Activated CD8-positive, alpha-beta memory T cell treated with anti-CD3 and anti-CD28 coated beads for 48 hours (primary cell): ENCODE data around the gene MALAT1.

ENCODE experiments used
- DNase-seq, 3 experiments: peaks; one replicate each; pipeline ENCODE4 v3.0.0-alpha.2; 2020; ENCODE audit warnings: low read depth in 2 of 3, low spot score in 2 of 3

MALAT1 gene

GRCh38 chr11:65478388-65479183 is 20.3 kb upstream of the MALAT1 start:
- no peak for DNase-seq

DNA sequence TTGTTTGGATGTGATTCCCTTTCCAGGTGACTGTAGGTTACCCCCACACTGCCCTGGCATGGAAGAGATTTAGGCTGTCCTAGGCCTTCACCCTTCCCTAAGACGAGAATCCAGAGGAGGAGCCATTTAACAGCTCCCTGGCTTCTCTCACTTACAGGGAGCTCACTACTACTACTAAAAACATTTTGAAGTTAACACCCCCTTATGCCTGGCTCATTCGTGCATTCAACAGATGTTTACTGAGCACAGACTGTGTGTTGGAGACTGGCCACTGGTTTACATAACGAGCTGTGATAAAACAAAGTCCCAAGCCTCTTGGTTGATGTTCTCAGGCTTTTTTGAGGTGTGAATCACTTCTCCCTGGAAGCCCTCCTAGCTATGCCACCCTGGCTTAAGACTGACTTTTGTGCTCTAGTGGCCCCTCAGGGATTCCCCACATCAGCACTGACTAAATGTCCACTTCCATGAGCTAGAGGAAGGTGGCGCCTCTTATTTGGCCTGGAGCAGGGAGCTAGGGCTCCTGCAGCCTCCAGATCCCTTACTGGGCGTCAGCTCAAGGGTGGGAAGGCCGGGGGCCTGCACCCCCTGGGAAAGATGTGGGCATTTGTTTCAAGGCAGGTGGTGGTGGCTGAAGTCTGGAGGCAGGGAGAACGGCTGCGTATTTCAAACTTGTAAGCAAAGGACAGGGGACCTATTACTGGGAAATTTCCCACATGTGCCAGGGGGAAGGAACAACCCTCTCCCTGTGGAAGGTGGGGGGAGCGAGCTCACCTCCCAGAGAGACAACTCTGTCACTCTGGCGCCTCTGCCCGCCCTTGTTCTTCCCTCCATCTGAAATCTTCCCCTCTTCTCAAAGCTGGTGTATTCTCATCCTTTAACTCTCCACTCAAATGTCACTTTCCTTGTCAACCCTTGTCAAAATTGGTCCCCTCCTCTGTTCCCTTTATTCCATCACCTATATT is 19.4 kb upstream of the MALAT1 start:
- DNase-seq: no peak

GRCh38 chr11:65482306-65482850 is 16.5 kb upstream of the MALAT1 start:
- no peak for DNase-seq

GRCh38 chr11:65485920-65486219 is 13.0 kb upstream of the MALAT1 start:
- DNase-seq: no peak

GRCh38 chr11:65486570-65487466 is 12.0 kb upstream of the MALAT1 start:
- no peak for DNase-seq

- DNase-seq: no peak
Observed at GRCh38 chr11:65487467-65488272, 11.2 kb upstream of the MALAT1 start.

DNA sequence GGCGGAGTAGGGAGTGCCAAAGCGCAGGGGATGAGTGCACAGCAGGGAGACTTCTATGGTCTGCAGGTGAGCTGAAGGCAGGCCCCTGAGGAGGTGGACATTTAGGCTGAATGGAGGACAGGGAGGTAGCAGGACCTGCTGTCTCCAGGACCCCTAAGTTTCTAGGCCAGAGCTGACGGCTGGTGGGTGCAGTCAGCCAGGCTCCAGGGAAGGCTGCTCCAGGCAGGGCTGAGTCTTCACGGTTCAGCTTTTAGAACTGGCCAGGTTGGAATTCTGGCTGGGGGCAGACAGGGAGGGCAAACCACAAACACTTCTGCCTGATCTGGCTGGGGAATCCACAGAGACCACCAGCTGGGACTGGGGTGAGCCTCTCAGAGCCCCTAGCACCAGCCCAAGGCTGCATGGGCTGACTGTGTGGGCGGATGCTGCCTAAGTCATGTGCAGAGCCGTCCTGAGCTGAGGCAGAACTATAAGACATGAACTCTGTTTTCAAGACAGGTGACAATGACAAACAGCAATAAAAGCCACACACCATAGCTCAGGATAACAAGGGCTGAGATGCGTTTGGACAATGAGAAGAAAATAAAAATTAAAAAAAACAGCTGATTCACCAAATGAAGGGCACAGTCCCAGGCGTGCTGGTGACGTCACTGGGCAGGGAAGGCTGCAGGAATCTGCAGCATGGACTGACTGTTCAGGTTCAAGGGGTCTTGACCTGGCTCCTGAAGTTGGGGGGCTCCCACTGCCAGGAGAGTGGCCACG is 10.4 kb upstream of the MALAT1 start:
- DNase-seq: no peak

- no peak for DNase-seq
Observed at GRCh38 chr11:65489035-65489705, 9.7 kb upstream of the MALAT1 start.

DNA sequence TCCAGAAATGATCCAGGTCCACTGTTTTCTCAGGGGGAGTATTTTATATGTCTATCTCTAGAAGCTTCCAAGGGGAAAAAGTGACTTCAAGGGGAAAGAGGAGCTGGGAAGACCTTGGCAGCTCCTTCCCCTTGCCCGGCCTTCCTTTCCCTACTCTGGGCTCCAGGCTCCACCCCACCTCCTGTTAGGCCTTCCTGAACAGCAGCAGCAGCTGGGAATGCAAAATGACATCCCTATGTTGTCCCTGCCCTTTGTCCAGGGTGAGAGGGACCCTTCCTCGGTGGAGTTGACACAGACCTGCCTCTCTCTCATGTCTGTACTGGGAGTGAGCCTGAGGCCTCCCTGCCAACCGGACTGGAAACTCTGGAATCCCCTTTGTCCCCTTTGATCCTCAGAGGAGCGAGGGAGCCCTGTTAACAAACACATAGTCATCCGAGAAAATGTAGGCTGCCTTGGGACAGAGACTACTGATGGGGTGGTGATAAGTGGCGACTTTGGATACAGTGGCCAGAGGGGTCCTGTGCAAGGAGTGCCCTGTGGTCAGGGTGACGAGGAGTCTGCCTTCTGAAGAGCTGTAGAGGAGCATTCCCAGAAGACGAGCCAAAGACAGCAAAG is 9.0 kb upstream of the MALAT1 start:
- DNase-seq: no peak

DNA sequence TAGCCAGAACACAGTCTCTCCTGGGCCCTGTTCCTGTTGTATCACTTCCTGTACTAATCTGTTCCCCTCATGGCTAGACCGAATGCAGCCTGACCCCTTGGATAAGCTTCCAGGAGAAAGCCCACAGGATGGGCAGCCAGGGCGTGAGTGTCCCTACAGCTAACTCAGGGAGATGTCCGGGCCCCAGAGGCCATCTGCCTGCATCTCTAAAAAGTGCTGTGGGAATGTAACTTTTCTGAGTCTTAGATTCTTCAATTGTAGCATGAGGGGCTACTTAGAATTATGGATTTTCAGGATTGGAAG is 7.7 kb upstream of the MALAT1 start:
- DNase-seq: no peak

GRCh38 chr11:65491614-65492386 is 7.0 kb upstream of the MALAT1 start:
- no peak for DNase-seq

- DNase-seq: no peak
Observed at GRCh38 chr11:65492387-65492636, 6.5 kb upstream of the MALAT1 start.

GRCh38 chr11:65492637-65493366 is 6.0 kb upstream of the MALAT1 start:
- no peak for DNase-seq

- DNase-seq: no peak
Observed at GRCh38 chr11:65493367-65494176, 5.3 kb upstream of the MALAT1 start.

DNA sequence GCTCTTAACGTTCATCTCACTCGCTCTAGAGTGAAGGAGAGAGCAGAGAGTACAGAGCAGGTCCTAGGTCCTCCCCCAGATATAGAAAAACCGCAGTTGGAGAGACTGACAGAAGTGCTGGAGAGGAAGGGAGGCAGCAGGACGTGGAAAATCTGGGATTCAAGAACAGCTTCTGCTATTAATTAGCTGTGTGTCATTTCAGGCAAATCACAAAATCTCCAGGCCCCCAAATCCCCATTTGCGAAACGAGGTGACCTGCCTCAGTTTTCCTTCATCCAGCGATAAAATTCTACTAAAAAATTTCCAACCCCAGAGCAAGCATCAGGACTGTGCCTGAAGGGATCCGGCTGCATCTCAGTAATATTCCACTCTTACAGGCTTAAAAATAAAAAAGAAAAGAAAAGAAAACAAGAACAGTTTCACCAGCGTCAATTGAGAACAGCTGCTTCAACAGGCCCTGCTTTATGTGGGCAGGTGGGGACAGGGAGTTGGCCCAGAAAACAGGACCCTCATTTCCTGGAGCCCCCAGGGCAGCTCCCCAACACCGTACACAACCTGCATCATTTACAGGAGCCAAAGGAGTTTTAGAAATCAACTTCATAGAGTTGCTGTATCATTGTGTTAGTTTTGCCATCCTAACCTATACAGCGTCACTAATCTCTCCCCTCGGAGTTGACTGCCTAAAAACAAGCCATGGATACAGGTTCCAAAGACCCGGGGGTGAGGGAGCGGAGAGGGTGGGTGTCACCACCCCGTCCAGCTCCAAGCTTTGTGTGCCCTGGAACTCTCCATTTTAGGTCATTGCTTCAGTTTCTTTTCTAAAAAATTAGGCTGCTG is 2.3 kb upstream of the MALAT1 start:
- DNase-seq: no peak
